HG03097 (cell line): ENCODE data around the gene MPL.

Source experiments
- ATAC-seq: cut with Tn5 transposase; IDR thresholded peaks from one replicate; pipeline ENCODE4 v1.9.1; 2021; ENCODE audit not compliant: unreplicated experiment, low FRiP score

The MPL gene

GRCh38 chr1:43337588-43337987 is at the start of gene MPL:
TSS of gene MPL (plus strand) at chr1:43337818. CDS start at chr1:43337849, 31 bp downstream.
- ATAC-seq, result no peak

- ATAC-seq, result no peak
These were observed 49.4 kb upstream of the MPL start for GRCh38 chr1:43288058-43288784.

GRCh38 chr1:43288785-43289706 is 48.6 kb upstream of the MPL start:
- ATAC-seq, result no peak

DNA sequence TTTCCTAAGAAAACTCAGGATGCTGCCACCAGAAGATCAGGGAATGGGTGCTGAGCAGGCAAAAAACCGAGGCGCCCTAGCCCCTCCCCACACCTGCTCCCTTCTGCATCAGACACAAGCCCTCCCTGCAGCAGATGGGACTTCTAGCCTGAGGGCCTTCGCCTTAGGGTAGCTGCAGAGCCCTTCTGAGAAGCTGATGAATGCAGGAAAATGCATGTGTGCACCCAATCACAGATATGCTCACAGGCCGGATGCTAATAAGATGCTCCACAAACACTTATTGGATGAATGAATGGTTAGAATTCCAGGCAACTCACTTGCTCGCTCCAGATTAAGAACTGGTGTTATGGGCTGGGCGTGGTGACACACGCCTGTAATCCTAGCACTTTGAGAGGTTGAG is 45.4 kb upstream of the MPL start:
- ATAC-seq, result no peak

GRCh38 chr1:43292679-43293078 is 44.9 kb upstream of the MPL start:
- no peak for ATAC-seq

- ATAC-seq, result no peak
These were observed 44.4 kb upstream of the MPL start for GRCh38 chr1:43293176-43293575.

GRCh38 chr1:43293896-43294760 is 43.5 kb upstream of the MPL start:
- no peak for ATAC-seq

DNA sequence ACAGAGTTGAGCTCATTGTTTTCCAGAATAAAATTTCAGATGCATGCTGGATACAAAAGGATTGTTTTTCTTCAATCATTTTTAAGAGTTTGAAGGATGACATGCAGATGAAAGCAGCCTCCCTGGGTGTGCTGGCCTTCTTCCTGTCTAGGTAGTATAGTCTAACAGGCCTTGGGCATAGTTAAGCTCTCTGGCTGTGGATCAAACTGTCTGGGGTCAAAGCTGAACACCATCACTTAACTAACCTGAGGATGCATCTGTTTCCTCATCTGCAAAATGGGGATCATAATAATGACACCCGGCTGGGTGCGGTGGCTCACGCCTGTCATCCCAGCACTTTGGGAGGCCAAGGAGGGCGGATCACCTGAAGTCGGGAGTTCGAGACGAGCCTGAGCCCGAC is 42.9 kb upstream of the MPL start:
- no peak for ATAC-seq

GRCh38 chr1:43296207-43296606 is 41.4 kb upstream of the MPL start:
- ATAC-seq, result no peak

- ATAC-seq, result no peak
These were observed 39.6 kb upstream of the MPL start for GRCh38 chr1:43298055-43298454.

- ATAC-seq, result no peak
These were observed 38.5 kb upstream of the MPL start for GRCh38 chr1:43299101-43299500.

GRCh38 chr1:43300378-43301094 is 37.1 kb upstream of the MPL start, which contains the start of gene TIE1:
TSS of gene TIE1 (plus strand) at chr1:43300982. CDS start at chr1:43301072, 90 bp downstream.
- ATAC-seq, result no peak

- ATAC-seq, result no peak
These were observed 35.4 kb upstream of the MPL start for GRCh38 chr1:43302201-43302600.

GRCh38 chr1:43302721-43303470 is 34.7 kb upstream of the MPL start:
- ATAC-seq, result no peak

DNA sequence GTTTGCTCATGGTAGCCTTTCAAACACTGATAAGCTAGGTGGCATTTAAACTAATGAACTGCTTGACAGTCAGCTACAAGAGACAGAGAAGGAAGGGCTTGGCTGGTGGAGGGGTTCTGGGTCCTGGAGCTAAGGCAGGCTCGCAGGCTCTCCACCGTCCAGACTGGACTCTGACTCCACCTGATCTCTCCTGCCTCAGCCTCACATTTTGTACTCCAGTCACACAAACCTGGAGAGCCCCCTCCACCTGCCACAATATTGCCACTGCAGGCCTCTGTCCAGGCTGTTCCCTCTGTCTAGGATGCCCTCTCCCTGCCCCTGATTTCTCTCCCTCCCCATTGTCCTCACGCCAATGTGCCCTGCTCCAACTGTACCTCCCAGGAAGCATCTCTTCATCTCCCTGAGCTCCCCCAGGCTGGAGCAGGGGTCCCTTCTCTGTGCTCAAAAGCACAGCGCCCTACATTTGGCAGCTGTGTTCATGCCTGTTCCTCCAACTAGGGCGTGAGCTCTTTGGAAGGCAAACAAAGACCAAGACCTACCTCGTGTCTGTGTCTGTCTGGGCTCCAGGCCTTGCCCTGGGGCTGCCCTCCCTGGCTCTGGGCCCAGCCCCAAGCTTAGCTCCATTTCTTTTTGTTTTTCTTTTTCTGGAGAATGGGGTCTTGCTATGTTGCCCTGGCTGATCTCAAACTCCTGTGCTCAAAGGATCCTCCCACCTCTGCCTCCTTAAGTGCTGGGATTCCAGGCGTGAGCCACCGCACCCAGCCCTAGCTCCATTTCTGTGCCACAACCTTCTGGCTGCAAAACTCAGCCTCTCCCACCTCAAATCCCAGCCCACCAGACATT is 33.9 kb upstream of the MPL start:
- ATAC-seq, result no peak

DNA sequence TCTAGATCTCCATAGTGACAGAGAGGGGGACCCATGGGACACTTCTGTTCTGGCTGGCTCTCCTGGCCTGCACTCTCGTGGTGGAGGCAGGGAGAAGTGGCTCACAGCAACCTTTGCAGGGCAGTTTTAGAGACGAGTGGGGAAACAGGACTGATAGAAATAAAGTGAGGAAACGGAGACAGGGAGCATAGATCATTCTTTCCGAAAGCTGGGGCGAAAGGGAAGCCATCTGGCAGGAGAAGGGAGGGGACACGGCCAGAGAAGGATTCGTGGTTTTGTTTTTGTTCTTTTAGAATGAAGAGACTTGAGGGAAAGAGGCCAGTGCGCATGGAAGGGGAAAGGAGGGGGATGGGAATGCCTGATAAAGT is 33.3 kb upstream of the MPL start:
- ATAC-seq, result no peak

DNA sequence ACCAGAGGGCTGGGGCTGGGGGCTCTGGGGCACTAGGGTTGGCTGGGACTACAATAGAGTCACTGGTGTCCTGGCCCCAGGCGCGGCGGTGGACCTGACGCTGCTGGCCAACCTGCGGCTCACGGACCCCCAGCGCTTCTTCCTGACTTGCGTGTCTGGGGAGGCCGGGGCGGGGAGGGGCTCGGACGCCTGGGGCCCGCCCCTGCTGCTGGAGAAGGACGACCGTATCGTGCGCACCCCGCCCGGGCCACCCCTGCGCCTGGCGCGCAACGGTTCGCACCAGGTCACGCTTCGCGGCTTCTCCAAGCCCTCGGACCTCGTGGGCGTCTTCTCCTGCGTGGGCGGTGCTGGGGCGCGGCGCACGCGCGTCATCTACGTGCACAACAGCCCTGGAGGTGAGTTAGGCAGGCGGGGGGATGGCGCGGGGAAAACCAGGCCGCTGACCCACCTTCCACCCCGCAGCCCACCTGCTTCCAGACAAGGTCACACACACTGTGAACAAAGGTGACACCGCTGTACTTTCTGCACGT is 32.8 kb upstream of the MPL start:
- no peak for ATAC-seq

- no peak for ATAC-seq
These were observed 32.2 kb upstream of the MPL start for GRCh38 chr1:43305461-43305860.
